GM18508 (cell line): ENCODE data around the gene ETS1.

Experiments
- ATAC-seq: cut with Tn5 transposase; IDR thresholded peaks from one replicate; pipeline ENCODE4 v1.9.1; 2021; ENCODE audit warnings: moderate number of reproducible peaks; ENCODE audit not compliant: insufficient read depth, unreplicated experiment

The ETS1 gene

GRCh38 chr11:128506999-128507611 lies 80.3 kb downstream of the ETS1 start:
- ATAC-seq = no peak

DNA sequence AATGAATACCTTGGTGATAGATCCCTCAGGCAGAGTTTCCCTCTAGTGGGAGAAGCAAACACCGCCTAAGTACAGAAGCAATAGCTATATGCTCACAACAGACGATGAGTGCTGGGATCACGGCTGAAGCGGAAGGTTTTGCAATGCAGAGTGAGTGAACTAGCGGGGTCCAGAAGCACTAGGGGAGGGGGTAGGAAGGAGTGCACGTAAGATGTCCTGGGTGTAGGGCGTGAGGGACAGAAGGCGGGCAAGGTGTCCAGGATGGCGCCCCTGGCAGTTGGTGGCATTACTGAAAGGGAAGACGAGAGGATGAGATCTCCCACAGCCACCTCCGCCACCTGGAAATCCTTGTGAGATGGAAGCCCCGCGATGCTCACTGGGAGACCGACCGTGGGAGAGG lies 81.0 kb downstream of the ETS1 start:
- ATAC-seq = no peak

GRCh38 chr11:128505449-128506065 lies 81.8 kb downstream of the ETS1 start:
- no peak for ATAC-seq

DNA sequence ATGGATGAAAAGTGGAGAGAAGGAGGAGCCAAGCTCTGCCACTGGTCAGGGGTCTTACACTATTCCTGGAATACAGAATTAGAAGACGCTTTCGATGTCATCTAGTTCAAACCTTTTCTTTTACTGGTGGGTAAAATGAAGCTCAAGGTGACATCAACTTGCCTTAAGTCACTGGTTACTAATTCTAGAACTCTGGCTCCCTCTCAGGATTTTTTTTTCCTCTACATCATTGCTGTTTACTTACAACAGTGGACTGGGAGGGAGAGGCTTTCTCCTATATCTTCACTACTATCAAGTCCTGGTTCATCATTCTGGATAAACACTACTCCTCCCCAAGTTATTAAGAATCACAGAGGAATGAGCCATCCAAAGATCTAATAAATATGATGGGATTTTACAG lies 82.9 kb downstream of the ETS1 start:
- ATAC-seq = no peak

DNA sequence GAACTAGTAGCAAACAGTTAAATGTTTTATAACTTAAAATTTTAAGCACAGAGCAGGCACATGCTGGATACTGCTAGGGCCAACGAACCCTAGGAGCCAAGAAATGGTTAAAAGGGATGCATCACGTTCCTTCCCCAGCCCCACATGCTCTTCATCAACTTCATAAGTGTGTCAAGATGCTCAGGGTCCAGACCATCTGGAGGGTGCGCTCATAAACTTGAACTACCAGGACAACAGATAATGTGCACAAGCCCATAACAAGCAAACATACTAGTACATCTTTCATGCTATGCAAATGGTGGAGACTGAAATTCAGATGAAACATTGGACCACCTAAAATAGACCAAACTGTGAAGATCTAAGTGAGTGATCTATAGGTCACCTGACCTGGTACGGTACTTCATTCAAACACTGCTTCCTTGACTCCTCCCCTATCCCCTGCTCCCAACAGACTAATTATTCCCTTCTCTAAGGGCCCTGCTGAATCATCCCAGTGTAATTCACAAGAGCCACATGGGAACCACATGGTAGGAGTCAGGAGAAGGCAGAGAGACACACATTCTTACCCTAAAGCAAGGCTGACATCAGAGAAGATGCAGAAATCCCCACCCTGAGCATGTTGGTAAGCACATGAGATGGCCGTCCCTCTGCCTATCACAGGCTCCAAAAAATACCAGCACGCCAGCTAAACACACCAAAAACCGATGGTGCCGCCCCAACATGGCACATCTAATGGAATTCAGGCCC lies 83.9 kb downstream of the ETS1 start:
- ATAC-seq = no peak

- ATAC-seq = no peak
Observed at GRCh38 chr11:128502726-128503125, 84.6 kb downstream of the ETS1 start.

DNA sequence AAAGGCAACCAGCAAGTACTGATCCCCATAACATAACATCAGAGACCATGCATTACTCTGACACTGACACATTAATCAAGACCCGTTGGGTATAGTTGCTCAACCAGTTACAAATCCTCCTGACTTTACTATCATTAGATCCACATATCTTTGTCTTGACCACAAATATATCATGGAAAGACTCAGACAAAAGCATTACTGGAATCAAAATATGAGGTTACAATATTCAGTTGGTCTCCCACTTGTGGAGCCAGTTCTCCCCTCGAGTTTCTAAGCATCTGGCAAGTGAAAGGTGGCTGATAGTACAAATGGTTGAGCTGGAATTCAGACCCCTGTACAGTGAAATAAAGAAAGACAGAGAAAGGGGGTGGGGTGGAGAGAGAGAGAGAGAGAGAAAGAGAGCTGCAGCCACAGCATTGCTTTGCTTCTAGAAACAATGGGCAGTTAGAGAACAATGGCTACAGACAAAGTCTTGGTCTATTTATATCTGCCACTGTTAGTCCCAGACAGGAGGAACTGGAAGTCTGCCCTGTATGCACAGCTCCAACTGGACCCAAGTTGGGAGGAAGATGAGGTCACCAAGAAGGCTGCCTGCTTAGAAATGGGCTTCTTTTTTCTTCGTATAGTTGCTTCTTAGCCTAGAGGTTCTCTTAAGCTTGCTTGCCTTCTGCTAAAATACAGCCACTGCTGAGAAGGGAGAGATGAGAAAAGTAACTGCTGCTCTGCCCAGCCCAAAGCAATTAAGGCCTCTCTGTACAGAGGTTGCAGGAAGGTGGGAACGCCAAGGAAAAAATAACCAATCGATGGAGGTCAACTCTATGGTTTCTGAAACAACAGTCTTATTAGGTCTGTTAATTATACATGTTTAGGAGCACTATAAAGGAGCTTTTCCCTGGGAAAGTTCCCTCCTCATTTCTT lies 85.5 kb downstream of the ETS1 start:
- no peak for ATAC-seq

DNA sequence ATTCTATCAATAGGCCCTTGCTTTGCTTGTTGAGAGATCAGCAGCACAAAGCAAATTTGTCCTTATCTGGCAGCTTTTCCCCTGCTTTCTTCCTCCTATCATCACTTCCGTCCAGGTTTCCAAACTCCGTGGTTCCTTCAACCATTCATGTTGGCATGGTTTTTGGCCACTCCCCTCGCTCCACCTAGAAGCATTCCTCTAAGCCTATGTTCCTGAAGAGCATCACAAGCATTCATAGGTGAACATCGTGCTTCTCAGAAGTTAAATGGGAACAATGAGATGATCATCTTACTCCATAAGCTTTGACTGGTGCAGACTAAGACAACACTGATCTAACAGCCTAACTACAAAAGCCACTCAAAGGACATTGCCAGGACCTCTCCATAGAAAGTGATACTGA lies 86.3 kb downstream of the ETS1 start:
- no peak for ATAC-seq

GRCh38 chr11:128500493-128500892 lies 86.9 kb downstream of the ETS1 start:
- no peak for ATAC-seq

- ATAC-seq = no peak
Observed at GRCh38 chr11:128499613-128500253, 87.6 kb downstream of the ETS1 start.

- no peak for ATAC-seq
Observed at GRCh38 chr11:128498721-128499245, 88.6 kb downstream of the ETS1 start.

DNA sequence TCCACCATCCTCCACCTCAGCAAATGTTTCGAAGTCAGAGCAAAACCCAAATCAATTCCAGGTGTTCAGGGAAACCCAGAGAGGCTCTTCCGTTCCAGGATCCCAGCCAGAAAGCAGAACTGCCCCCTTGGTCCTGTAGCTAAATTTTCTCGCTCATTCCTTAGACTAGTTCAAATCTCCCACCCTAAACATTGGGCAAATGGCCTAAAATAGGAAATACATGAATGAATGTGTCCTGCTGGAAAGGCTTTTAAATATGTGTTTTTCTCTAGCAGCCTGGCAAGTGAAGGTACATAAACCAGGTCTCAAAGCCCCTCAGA lies 89.6 kb downstream of the ETS1 start:
- no peak for ATAC-seq

GRCh38 chr11:128497061-128497775 lies 90.1 kb downstream of the ETS1 start:
- peak; percentile 81 for ATAC-seq

GRCh38 chr11:128496692-128497060 lies 90.7 kb downstream of the ETS1 start:
- ATAC-seq = peak; percentile 3

DNA sequence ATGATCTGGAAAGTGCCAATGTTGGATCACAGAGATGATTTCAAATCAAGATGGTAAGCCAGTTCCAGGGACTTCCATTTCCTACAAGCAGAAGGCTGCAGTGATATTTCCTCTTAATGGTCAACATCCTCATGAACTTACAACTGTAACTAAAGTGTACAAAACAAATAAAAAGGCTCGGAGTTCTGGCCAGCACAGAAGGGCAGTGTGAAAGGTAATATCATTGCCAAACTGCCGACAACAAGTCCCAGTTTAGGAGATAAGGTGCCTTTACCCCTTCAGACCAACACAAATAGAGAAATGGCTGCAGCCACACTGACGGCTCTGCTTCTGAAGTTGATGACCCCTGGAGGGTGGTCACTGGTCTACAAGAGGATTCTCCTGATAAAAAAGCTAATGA lies 91.1 kb downstream of the ETS1 start:
- ATAC-seq = no peak

DNA sequence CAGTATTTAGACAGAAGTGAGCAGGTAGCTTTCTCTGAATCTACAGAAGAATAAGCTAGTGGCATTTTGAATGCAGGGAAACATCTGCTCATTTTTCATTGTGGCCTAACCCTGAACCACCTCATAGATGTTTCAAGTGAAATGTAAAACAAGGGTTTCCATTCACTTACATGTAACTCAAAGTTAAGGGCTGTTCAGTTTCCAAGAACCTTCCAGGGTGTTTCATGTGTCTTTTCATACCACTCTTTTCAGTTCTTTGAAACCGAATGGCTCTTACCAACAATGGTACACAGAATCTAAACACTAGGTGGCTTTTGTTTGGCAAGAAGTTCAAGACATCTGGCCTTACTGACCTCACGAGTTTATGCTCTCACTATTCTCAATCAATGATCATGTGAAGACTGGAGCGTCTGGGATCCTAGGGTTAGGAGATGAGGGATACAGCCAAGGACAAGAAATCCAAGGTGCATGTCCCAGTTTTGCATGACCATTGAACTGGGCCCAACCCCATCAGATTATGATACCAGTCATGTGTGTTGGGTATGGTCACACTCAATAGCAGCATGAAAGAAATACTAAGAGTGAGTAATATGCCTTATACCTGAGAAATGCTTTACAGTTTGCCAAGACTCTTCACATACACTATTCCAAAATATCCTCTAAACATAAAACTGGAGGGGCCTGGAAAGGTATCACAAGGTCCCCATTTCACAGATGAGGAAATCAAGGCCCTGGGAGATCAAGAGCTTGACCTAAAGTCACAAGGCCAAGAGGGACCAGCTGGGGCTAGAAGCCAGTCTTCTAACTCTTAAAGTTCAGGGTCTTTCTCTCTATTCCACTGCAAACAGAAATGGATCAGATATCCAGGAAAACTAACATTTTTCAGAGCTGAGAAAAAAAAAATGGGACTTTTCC lies 92.7 kb downstream of the ETS1 start:
- ATAC-seq = no peak

GRCh38 chr11:128493570-128493965 lies 93.8 kb downstream of the ETS1 start:
- ATAC-seq = no peak

DNA sequence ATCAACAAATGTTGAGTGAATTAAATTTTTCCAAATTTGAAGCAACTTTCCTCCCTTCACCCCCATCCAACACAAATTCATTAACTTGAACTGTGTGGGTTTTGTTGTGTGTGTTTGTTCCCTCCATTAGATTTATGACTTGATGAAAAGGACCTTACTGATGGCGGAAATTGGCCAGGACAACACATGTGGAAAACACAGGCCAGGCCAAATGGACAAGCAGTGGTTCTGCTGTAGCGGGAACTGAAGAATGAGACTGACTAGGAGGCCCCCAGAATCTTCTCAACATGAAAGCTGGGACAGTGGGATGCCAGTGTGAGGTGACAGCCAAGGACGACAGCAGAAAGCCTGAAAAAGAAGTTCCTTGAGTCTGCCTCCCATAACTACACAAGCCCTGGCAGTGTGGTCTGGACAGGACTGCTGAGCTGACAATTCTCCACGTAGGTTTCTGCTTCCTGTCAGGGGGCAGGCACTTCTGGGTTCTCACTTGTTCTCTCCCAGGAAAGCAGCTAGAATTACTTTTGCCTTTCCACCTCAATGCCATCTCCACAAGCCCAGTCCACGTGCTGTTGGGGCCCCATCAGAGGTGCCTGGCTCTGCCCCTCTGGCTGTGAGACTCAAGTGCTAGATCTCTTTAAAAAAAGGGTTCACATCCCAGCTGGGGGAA lies 94.3 kb downstream of the ETS1 start:
- ATAC-seq = no peak
